Body of pancreas (tissue), 4 donors: ENCODE data around the gene GAB2.

Source experiments
- POLR2A ChIP-seq, 3 donors: fragments of 450-650 bp; IDR thresholded peaks; one replicate each; pipeline ENCODE4 v1.6.1; 2016; ENCODE audit warnings: antibody characterized with exemption in 3 of 3, mild to moderate bottlenecking in 2 of 3
- TF ChIP-seq, protein P1 (sequence below), 7 experiments: fragments of 450-650 bp in 4 of 7; fragments of 200-600 bp in 3 of 7; sonication (generic) in 3 of 7; IDR thresholded peaks; one replicate each; pipeline ENCODE4 v1.5.1; 2016 to 2019; ENCODE audit warnings: antibody characterized with exemption in 7 of 7

DNA sequence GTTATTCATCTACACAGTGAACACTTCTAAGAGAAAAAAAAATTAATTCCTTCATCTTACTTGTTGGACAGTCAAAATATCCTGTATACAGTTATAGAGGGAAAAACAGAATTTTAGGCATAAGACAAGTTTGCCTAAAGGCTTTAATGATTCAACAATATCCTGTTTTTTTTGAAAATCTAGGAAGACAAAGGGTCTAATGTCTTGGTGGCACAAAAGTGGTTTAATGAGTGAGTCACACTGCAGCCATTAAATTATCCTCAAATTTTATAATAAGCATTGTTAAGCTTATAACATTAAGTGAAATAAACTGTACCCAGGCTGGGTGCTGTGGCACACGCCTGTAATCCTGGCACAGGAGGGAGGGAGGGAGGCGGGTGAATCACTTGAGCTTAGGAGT is 72.9 kb downstream of the GAB2 start:
- TF ChIP-seq, protein P1, sequence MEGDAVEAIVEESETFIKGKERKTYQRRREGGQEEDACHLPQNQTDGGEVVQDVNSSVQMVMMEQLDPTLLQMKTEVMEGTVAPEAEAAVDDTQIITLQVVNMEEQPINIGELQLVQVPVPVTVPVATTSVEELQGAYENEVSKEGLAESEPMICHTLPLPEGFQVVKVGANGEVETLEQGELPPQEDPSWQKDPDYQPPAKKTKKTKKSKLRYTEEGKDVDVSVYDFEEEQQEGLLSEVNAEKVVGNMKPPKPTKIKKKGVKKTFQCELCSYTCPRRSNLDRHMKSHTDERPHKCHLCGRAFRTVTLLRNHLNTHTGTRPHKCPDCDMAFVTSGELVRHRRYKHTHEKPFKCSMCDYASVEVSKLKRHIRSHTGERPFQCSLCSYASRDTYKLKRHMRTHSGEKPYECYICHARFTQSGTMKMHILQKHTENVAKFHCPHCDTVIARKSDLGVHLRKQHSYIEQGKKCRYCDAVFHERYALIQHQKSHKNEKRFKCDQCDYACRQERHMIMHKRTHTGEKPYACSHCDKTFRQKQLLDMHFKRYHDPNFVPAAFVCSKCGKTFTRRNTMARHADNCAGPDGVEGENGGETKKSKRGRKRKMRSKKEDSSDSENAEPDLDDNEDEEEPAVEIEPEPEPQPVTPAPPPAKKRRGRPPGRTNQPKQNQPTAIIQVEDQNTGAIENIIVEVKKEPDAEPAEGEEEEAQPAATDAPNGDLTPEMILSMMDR (IDR thresholded peaks at IDR 0.05): no peak
- no peak for TF ChIP-seq POLR2A (IDR thresholded peaks at IDR 0.05)
